ENCODE data around the gene SPAG16.

GRCh38 chr2:214242797-214243196 is 958.5 kb downstream of the SPAG16 start:
- TF ChIP-seq EZH2phosphoT487 (IDR thresholded peaks at IDR 0.05; ENCODE audit: insufficient read depth, low read depth) (no peak), EZH2 (IDR thresholded peaks at IDR 0.05; ENCODE audit: insufficient read depth, poor library complexity, severe bottlenecking) (no peak)

Data from GM23248 (cell line).